HepG2 (cell line): Measurements from ENCODE around the gene PDPR. TPM values are rescaled to one million over a fixed set of nuclear protein-coding genes. Genes with fewer than 3 reads are reported as not detected.

ENCODE experiments used
- ADNP ChIP-seq: sonication (generic); formaldehyde crosslinking; IDR thresholded peaks from 2 replicates; pipeline ENCODE4 v1.4.0; 2020; ENCODE audit warnings: missing genetic modification reagents
- GLMP ChIP-seq: sonication (generic); formaldehyde crosslinking; IDR thresholded peaks from 2 replicates; pipeline ENCODE4 v1.9.0; 2021; ENCODE audit warnings: missing genetic modification reagents, mild to moderate bottlenecking, borderline replicate concordance
- HNF1B ChIP-seq: sonication (generic); formaldehyde crosslinking; IDR thresholded peaks from 2 replicates; pipeline ENCODE4 v1.5.1; 2020; ENCODE audit warnings: mild to moderate bottlenecking, moderate library complexity, missing genetic modification reagents
- MATR3 ChIP-seq: sonication (generic); formaldehyde crosslinking; IDR thresholded peaks from 2 replicates; pipeline ENCODE4 v1.4.0; 2020; ENCODE audit warnings: missing genetic modification reagents
- ONECUT2 ChIP-seq: sonication (generic); formaldehyde crosslinking; IDR thresholded peaks from 2 replicates; pipeline ENCODE4 v1.4.0; 2020; ENCODE audit warnings: missing genetic modification reagents
- RBFOX2 ChIP-seq: fragments of 200-400 bp; formaldehyde crosslinking; IDR thresholded peaks from 2 replicates; pipeline ENCODE4 v1.6.1; 2017; ENCODE audit warnings: low read depth, mild to moderate bottlenecking, low read length
- SP1 ChIP-seq, 2 experiments: fragments of 450-650 bp in 1 of 2; sonication (generic) in 1 of 2; formaldehyde crosslinking in 1 of 2; IDR thresholded peaks; 2 replicates each; pipeline versions ENCODE4 v1.4.0 to v1.6.1; 2016 to 2020; ENCODE audit warnings: missing genetic modification reagents in 1 of 2
- SRSF1 ChIP-seq: fragments of 200-400 bp; formaldehyde crosslinking; optimal IDR thresholded peaks from 2 replicates; pipeline ENCODE3; 2017; ENCODE audit warnings: mild to moderate bottlenecking, low read depth, low read length, moderate library complexity
- U2AF1 ChIP-seq: fragments of 200-400 bp; formaldehyde crosslinking; optimal IDR thresholded peaks from 2 replicates; pipeline ENCODE3; 2017; ENCODE audit warnings: mild to moderate bottlenecking, low read depth, low read length
- ZBTB34 ChIP-seq: sonication (generic); formaldehyde crosslinking; IDR thresholded peaks from 2 replicates; pipeline ENCODE4 v1.8.0; 2022; ENCODE audit warnings: mild to moderate bottlenecking, missing genetic modification reagents
- ZMYM4 ChIP-seq: sonication (generic); formaldehyde crosslinking; IDR thresholded peaks from 2 replicates; pipeline ENCODE4 v1.8.1; 2023; ENCODE audit warnings: mild to moderate bottlenecking, missing genetic modification reagents
- ZNF124 ChIP-seq: sonication (generic); formaldehyde crosslinking; IDR thresholded peaks from 2 replicates; pipeline ENCODE4 v1.4.0; 2020; ENCODE audit warnings: missing genetic modification reagents
- ZNF136 ChIP-seq: sonication (generic); formaldehyde crosslinking; IDR thresholded peaks from 2 replicates; pipeline ENCODE4 v1.8.1; 2022; ENCODE audit warnings: low read depth, mild to moderate bottlenecking, moderate library complexity, missing genetic modification reagents
- ZNF253 ChIP-seq: sonication (generic); formaldehyde crosslinking; IDR thresholded peaks from 2 replicates; pipeline ENCODE4 v1.8.0; 2022; ENCODE audit warnings: mild to moderate bottlenecking, missing genetic modification reagents, borderline replicate concordance
- ZNF280D ChIP-seq: sonication (generic); formaldehyde crosslinking; IDR thresholded peaks from 2 replicates; pipeline ENCODE4 v1.5.1; 2020; ENCODE audit warnings: mild to moderate bottlenecking, missing genetic modification reagents
- ZNF337 ChIP-seq: sonication (generic); formaldehyde crosslinking; IDR thresholded peaks from 2 replicates; pipeline ENCODE4 v1.5.1; 2020; ENCODE audit warnings: missing genetic modification reagents, low read depth, mild to moderate bottlenecking, borderline replicate concordance
- ZNF362 ChIP-seq: sonication (generic); formaldehyde crosslinking; IDR thresholded peaks from 2 replicates; pipeline ENCODE4 v1.4.0; 2020; ENCODE audit warnings: missing genetic modification reagents, mild to moderate bottlenecking, borderline replicate concordance
- ZNF761 ChIP-seq: sonication (generic); formaldehyde crosslinking; conservative IDR thresholded peaks from 2 replicates; pipeline ENCODE4 v1.4.0; 2020; ENCODE audit warnings: mild to moderate bottlenecking, missing genetic modification reagents
- ZNF776 ChIP-seq: sonication (generic); formaldehyde crosslinking; IDR thresholded peaks from 2 replicates; pipeline ENCODE4 v1.4.0; 2020; ENCODE audit warnings: mild to moderate bottlenecking, missing genetic modification reagents
- ZNF816 ChIP-seq: sonication (generic); formaldehyde crosslinking; IDR thresholded peaks from 2 replicates; pipeline ENCODE4 v1.8.0; 2022; ENCODE audit warnings: missing genetic modification reagents, mild to moderate bottlenecking, borderline replicate concordance
- polyA plus RNA-seq, 8 experiments: library from polyadenylated mRNA; depleted of rRNA in 3 of 8; stranded (reverse) in 7 of 8; unstranded in 1 of 8; fragments of >200 nt; fragmentation: Illumina TruSeq in 4 of 8; extraction: Trizol in 4 of 8; gene quantifications; 2 replicates each; pipeline versions ENCODE4 v1.2.1 to v1.2.3, GENCODE V29; 2011 to 2016; ENCODE audit warnings: low read depth in 4 of 8, missing spikeins in 1 of 8, mixed read lengths in 1 of 8; ENCODE audit not compliant: insufficient read depth in 1 of 8
- total RNA-seq, 5 experiments: library from RNA; depleted of rRNA; stranded (reverse); fragments of >200 nt; fragmentation: Illumina TruSeq; extraction: Trizol; gene quantifications; 2 replicates each; pipeline ENCODE4 v1.2.3, GENCODE V29; 2016; ENCODE audit warnings: low read depth in 1 of 5

The PDPR gene
- total and polyA plus RNA-seq, 2 of the 13 experiments (the other 11 are each of a cell fraction or from before 2014, with no cell fraction given): 19.5 to 29.9 TPM

GRCh38 chr16:70157477-70158260 lies 43.5 kb downstream of the PDPR start (continued):
- TF ChIP-seq ZNF337 (CRISPR knock-in tag) (0 out of 2 replicates have a peak, but pooled peaks have one; percentile 27), ONECUT2 (CRISPR knock-in tag) (no peak), RBFOX2 (peak; percentile 74), ZNF776 (CRISPR knock-in tag) (peak; percentile 1; the same call in 1 of the 2 replicates), HNF1B (CRISPR knock-in tag) (peak; percentile 89), ZBTB34 (CRISPR knock-in tag) (peak; percentile 71; the same call in 1 of the 2 replicates), ADNP (CRISPR knock-in tag) (no peak; the same call in 1 of the 2 replicates), SRSF1 (no peak), U2AF1 (peak; percentile 63), ZNF253 (no peak), GLMP (CRISPR knock-in tag) (no peak; the same call in 1 of the 2 replicates), ZNF280D (peak; percentile 63; the same call in 1 of the 2 replicates), ZNF761 (CRISPR knock-in tag) (peak; percentile 42; the same call in 1 of the 2 replicates), ZNF124 (CRISPR knock-in tag) (peak; percentile 94), SP1 (IDR thresholded peaks at IDR 0.05) (no peak), SP1 (CRISPR knock-in tag; IDR thresholded peaks at IDR 0.05) (peak; percentile 42; the same call in 1 of the 2 replicates), ZNF816 (CRISPR knock-in tag) (no peak), ZMYM4 (CRISPR knock-in tag) (0 out of 2 replicates have a peak, but pooled peaks have one; percentile 54), ZNF362 (peak; percentile 65; the same call in 1 of the 2 replicates), ZNF136 (CRISPR knock-in tag) (peak; percentile 84; the same call in 1 of the 2 replicates), MATR3 (CRISPR knock-in tag) (no peak)
